Stimulated activated naive B cell treated with anti-CD40 and anti-IgM and Interleukin-4, amounts not matched to agents 10 μg/mL and 1 μg/mL and 100 μg/mL, for 72 hours (primary cell): ENCODE data around the gene RTN4R.

Experiments used
- ATAC-seq, 2 donors: fragments of 150-1000 bp; cut with Tn5 transposase; replicated peaks; 2 replicates each; pipeline ENCODE4 v1.10.0; 2021; ENCODE audit warnings: moderate library complexity in 1 of 2
- DNase-seq: peaks from one replicate; pipeline ENCODE4 v3.0.0; 2021
- H3K27ac Mint-ChIP-seq: one replicate; pipeline ENCODE4 v1.8.0; 2022; ENCODE audit warnings: mild to moderate bottlenecking, mixed read lengths
- H3K27me3 Mint-ChIP-seq, 2 donors: one replicate each; pipeline ENCODE4 v1.8.0; 2022; ENCODE audit warnings: mixed read lengths in 2 of 2
- H3K36me3 Mint-ChIP-seq, 2 donors: one replicate each; pipeline ENCODE4 v1.8.0; 2022; ENCODE audit warnings: mixed read lengths in 2 of 2, mild to moderate bottlenecking in 1 of 2
- H3K4me1 Mint-ChIP-seq, 2 donors: one replicate each; pipeline ENCODE4 v1.8.0; 2022; ENCODE audit warnings: mixed read lengths in 2 of 2, mild to moderate bottlenecking in 1 of 2
- H3K4me3 Mint-ChIP-seq, 2 donors: one replicate each; pipeline ENCODE4 v1.8.0; 2022; ENCODE audit warnings: mild to moderate bottlenecking in 2 of 2, mixed read lengths in 2 of 2, moderate library complexity in 1 of 2
- H3K9me3 Mint-ChIP-seq, 2 donors: one replicate each; pipeline ENCODE4 v1.8.0; 2022; ENCODE audit warnings: mixed read lengths in 2 of 2, mild to moderate bottlenecking in 1 of 2

Gene RTN4R

DNA sequence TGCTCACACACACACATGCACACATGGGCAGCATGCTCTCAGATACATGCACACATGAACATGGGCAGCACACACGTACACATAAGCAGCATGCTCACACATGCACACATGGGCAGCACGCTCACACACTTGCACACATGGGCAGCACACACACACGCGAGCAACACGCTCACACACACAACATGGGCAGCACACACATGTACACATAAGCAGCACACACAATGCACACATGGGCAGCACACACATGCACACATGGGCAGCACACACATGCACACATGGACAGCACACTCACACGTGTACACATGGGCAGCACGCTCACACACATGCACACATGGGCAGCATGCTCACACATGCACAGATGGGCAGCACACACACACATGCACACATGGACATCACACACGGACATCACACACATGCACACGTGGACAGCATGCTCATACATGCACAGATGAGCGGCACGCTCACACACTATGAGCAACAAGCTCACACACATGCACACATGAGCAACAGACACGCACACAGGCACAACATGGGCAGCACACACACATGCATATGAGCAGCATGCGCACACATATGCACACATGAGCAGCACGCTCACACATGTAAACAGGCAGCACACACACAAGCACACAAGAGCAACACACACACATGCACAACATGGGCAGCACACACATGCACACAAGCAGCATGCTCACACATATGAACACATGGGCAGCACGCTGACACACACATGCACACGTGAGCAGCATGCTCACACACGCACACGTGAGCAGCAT is 43.0 kb downstream of the RTN4R start:
- Mint-ChIP-seq H3K36me3 (no peaks in the 10 kb centered on the region), H3K9me3 (peaks cover 5 to 13% of the 10 kb centered on the region in 2 donors), H3K27me3 (no peaks in the 10 kb centered on the region), H3K4me1 (no peaks in the 10 kb centered on the region), H3K27ac (no peak overlapping the region), H3K4me3 (no peak overlapping the region)
- no peak for DNase-seq
- ATAC-seq, result no peak

- no peak overlapping the region for H3K27ac Mint-ChIP-seq
- no peaks in the 10 kb centered on the region for H3K27me3 Mint-ChIP-seq
- H3K4me1 Mint-ChIP-seq, result no peaks in the 10 kb centered on the region
- no peak overlapping the region for H3K4me3 Mint-ChIP-seq
- H3K9me3 Mint-ChIP-seq, result peaks cover 5 to 13% of the 10 kb centered on the region in 2 donors
- no peak for ATAC-seq
- no peaks in the 10 kb centered on the region for H3K36me3 Mint-ChIP-seq
- DNase-seq, result no peak
Measured at GRCh38 chr22:20224256-20224626, 43.9 kb downstream of the RTN4R start.

- Mint-ChIP-seq H3K9me3 (peaks cover 5 to 13% of the 10 kb centered on the region in 2 donors), H3K27ac (no peak overlapping the region), H3K4me3 (no peak overlapping the region), H3K4me1 (no peaks in the 10 kb centered on the region), H3K36me3 (no peaks in the 10 kb centered on the region), H3K27me3 (peaks cover 0 to under 1% of the 10 kb centered on the region in 2 donors)
- no peak for DNase-seq
- ATAC-seq, result no peak
Measured at GRCh38 chr22:20223421-20224255, 44.5 kb downstream of the RTN4R start.

GRCh38 chr22:20222764-20223420 is 45.2 kb downstream of the RTN4R start:
- H3K4me3 Mint-ChIP-seq, result no peak overlapping the region
- H3K27ac Mint-ChIP-seq, result no peak overlapping the region
- H3K9me3 Mint-ChIP-seq, result peaks cover 5 to 13% of the 10 kb centered on the region in 2 donors
- ATAC-seq (no peak), DNase-seq (no peak)
- no peaks in the 10 kb centered on the region for H3K4me1 Mint-ChIP-seq
- H3K27me3 Mint-ChIP-seq, result peaks cover 0 to 4% of the 10 kb centered on the region in 2 donors
- no peaks in the 10 kb centered on the region for H3K36me3 Mint-ChIP-seq

GRCh38 chr22:20221421-20222340 is 46.4 kb downstream of the RTN4R start:
- Mint-ChIP-seq H3K4me1 (no peaks in the 10 kb centered on the region), H3K4me3 (no peak overlapping the region), H3K9me3 (peaks cover 5 to 13% of the 10 kb centered on the region in 2 donors), H3K27me3 (peaks cover 0 to 4% of the 10 kb centered on the region in 2 donors), H3K36me3 (no peaks in the 10 kb centered on the region), H3K27ac (no peak overlapping the region)
- DNase-seq (no peak), ATAC-seq (no peak)

- ATAC-seq (no peak), DNase-seq (no peak)
- Mint-ChIP-seq H3K27me3 (peaks cover 0 to 4% of the 10 kb centered on the region in 2 donors), H3K27ac (no peak overlapping the region), H3K4me3 (no peak overlapping the region), H3K4me1 (no peaks in the 10 kb centered on the region), H3K9me3 (peaks cover 5 to 13% of the 10 kb centered on the region in 2 donors), H3K36me3 (no peaks in the 10 kb centered on the region)
Measured at GRCh38 chr22:20220629-20221026, 47.5 kb downstream of the RTN4R start.

DNA sequence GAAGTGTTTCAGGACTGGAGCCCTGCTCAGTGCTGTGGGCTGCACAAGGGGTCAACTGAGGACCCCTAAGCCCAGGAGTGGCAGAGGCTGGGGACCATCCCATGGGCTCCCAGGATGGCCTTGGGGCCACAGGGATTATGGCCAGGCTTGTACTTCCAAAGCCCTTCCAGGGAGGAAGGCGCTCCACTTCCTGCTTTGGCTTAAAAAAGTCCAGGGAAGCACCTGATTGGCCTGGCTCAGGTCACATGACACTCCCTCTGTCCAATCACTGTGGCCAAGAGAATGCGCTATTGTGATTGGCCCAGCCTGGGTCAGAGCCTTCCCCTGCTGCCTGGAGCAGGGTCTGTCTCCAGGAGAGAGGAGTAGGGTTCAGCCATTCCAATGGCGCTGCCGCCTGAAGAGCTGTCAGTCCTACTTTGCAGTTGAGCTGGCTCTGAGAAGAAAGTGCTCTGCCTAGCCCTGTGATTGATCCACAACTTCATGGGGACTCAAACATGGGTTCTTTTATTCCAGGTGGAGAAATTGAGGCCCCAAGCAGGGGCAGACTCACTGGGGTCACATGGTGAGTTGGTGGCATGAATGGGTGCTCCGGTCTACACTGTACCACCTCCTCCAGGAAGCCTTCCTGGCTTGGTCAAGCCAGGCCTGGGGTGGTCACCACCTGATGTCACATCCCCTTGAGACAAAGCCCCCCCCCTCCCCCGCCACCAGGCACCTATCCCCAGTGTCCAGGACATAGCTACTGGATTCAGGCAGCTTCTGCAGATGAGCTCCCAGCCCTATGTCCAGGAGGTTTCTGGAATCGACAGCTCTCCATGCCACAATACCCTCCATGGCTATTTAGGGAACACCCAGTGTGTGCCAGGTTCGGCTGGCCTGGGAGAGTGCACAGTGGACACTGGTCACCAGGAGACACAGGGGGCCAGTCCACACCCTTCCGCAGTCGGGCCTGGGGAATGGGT is 48.2 kb downstream of the RTN4R start:
- DNase-seq, result no peak
- Mint-ChIP-seq H3K27me3 (peaks cover 0 to 4% of the 10 kb centered on the region in 2 donors), H3K4me1 (no peaks in the 10 kb centered on the region), H3K9me3 (peaks cover 0 to 7% of the 10 kb centered on the region in 2 donors), H3K27ac (no peak overlapping the region), H3K4me3 (no peak overlapping the region), H3K36me3 (no peaks in the 10 kb centered on the region)
- ATAC-seq, result no peak

DNA sequence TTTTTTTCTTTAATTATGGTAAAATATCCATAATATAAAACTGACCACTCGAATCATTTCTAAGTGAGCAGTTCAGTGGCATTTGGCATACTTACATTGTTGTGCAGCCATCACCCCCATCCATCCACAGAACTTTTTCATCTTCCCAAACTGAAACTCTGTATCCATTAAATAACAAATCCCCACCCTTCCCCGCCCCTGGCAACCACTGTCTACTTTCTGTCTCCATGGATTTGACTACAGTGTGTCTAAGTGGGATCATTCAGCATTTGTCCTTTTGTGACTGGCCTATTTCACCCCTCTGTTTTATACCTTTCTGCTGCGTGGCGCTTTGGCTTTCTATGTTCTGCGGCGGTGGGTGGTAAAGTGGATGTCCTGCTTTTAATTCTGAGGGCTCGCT is 49.1 kb downstream of the RTN4R start:
- no peak for DNase-seq
- H3K36me3 Mint-ChIP-seq, result no peaks in the 10 kb centered on the region
- H3K4me3 Mint-ChIP-seq, result no peak overlapping the region
- no peak overlapping the region for H3K27ac Mint-ChIP-seq
- peaks cover under 1 to 2% of the 10 kb centered on the region in 2 donors for H3K4me1 Mint-ChIP-seq
- no peaks in the 10 kb centered on the region for H3K9me3 Mint-ChIP-seq
- peaks cover 0 to 4% of the 10 kb centered on the region in 2 donors for H3K27me3 Mint-ChIP-seq
- no peak for ATAC-seq

DNA sequence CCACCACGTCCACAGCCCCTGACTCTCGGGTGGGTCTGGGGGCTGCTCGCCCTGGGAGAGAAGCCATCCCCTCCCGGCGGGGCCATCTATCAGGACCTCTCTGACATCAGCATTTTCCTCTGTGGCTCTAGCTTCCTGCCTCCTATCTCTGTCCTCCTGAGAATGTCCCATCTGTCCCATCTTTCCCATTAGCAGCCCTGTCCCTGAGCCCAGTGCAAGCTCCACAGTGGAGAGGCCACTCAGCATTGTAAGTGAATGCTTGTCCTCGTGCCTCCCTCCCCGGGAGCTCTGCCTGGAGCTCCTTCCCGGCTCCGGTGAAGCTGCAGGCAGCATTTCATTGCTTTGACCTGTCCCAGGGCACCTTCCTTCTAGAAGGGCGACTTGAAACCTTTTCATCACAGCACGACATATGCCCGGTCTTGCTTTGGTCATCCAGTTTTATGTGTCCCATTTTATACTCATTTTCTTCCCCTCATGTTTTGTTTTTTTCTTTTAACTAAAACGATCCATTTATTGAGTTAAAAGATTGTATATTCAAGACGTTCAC is 49.7 kb downstream of the RTN4R start:
- no peaks in the 10 kb centered on the region for H3K36me3 Mint-ChIP-seq
- DNase-seq, result no peak
- no peak overlapping the region for H3K4me3 Mint-ChIP-seq
- peaks cover 0 to 4% of the 10 kb centered on the region in 2 donors for H3K27me3 Mint-ChIP-seq
- ATAC-seq, result no peak
- H3K4me1 Mint-ChIP-seq, result peaks cover 3 to 7% of the 10 kb centered on the region in 2 donors
- no peaks in the 10 kb centered on the region for H3K9me3 Mint-ChIP-seq
- H3K27ac Mint-ChIP-seq, result no peak overlapping the region

GRCh38 chr22:20217563-20217962 is 50.6 kb downstream of the RTN4R start:
- H3K4me1 Mint-ChIP-seq, result peaks cover 4 to 15% of the 10 kb centered on the region in 2 donors
- H3K36me3 Mint-ChIP-seq, result no peaks in the 10 kb centered on the region
- DNase-seq, result no peak
- peaks cover 6% of the 10 kb centered on the region in 2 donors for H3K27me3 Mint-ChIP-seq
- no peak overlapping the region for H3K27ac Mint-ChIP-seq
- H3K4me3 Mint-ChIP-seq, result no peak overlapping the region
- ATAC-seq, result no peak
- no peaks in the 10 kb centered on the region for H3K9me3 Mint-ChIP-seq

DNA sequence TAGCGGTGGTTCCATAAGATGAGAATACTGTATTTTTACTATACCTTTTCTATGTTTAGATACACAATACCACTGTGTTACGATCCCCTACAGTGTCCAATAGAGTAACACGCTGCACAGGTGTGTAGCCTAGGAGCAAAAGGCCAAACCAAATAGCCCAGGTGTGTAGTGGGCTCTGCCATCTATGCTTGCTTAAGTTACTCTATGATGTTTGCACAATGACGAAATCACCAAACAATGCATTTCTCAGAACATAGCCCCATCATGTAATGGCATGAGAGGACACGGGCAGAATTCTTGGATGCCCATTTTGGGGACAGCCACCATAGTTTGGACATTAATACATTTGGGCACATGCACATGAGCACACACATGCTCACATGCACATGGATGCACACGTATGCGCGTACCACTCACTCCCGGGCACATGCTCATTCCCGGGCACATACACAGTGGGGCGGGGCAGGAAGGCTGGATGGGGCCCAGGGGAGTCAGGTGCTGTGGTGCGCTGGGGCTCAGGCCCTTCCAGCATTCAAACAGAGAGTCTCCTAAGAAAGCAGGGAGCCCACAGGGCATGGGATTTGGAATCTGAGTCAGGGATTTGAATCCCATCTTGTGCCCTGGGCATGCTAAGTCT is 51.1 kb downstream of the RTN4R start:
- no peak for ATAC-seq
- Mint-ChIP-seq H3K9me3 (no peaks in the 10 kb centered on the region), H3K27ac (no peak overlapping the region), H3K27me3 (peaks cover 7 to 9% of the 10 kb centered on the region in 2 donors), H3K4me1 (peaks cover 8 to 20% of the 10 kb centered on the region in 2 donors), H3K36me3 (no peaks in the 10 kb centered on the region), H3K4me3 (no peak overlapping the region)
- no peak for DNase-seq

- no peak for DNase-seq
Measured at GRCh38 chr22:20215742-20216141, 52.4 kb downstream of the RTN4R start.

More at GRCh38 chr22:20215742-20216141, 52.4 kb downstream of the RTN4R start:
- Mint-ChIP-seq H3K4me1 (peaks cover 8 to 21% of the 10 kb centered on the region in 2 donors), H3K36me3 (no peaks in the 10 kb centered on the region), H3K9me3 (no peaks in the 10 kb centered on the region), H3K4me3 (no peak overlapping the region), H3K27me3 (peaks cover 7 to 9% of the 10 kb centered on the region in 2 donors), H3K27ac (peak overlapping the region; percentile 51)
- ATAC-seq, result no peak
